Ecto neural progenitor cell (in vitro differentiated cells): ENCODE data around the gene EMC8.

ENCODE experiments used
- DNase-seq: peaks from one replicate; pipeline ENCODE4 v3.0.0-alpha.2; 2018; ENCODE audit warnings: low spot score

Gene EMC8

DNA sequence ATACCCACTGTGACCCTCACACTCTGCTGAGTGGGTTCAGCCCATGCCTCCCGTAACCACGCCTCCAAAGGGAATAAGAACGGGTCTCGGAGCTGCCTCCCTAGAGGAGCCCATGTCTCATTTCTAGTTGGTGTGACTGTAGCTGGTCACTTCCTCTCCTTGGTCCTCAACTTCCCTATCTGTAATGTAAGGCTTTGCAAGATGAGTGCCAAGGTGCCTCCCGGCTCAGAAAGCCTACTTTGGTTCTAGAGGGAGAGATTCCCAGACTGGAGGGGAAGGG is 69.2 kb downstream of the EMC8 start:
- DNase-seq, result no peak

DNA sequence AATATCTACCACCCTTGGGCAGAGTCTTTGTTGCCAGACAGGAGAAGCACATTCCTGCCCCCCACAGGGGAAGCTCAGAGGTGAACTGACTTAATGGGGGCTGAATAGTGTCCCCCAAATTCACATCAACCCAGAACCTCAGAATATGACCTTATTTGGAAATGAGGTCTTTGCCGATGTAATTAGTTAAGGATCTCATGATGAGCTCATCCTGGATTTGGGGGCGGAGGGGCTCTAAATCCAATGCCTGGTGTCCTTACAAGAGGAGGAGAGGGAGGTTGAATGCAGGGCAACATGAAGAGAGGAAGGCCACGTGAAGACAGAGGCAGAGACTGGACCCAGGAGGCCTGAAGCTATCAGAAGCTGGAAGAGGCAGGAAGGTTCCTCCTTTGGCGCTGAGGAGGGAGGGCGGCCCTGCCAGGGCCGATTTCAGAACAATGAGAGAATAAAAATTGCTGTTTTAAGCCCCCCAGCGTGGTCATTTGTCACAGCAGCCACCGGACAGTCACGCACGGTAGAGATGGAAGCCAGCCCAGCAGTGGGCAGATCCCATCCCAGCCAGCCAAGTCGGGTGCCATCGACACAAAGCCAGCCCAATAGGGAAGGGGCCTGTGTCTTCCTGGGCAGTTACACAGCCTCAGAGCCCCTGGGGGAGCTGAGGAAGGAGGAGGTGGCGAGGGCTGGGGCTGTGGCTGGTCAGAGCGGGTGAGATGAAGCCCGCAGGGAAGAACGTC is 69.7 kb downstream of the EMC8 start:
- no peak for DNase-seq

DNA sequence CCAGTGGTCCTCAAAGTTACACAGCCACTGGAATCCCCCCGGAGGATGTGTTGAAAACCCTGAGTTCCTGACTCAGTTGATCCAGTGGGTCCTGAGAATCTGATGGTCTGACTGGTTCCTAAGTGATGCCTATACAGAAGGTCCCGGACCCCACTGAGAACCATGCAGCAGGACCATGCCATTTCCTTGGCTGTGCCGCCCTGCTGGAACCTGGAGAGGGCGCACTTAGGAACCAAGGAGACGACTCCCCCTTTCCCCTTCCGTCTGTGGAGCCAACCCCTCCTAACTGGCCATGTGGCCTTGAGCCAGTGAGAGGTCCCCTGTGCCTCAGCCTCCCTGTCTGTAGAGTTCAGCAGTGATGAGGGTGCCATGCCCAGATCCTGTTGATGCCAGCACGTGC is 70.5 kb downstream of the EMC8 start:
- no peak for DNase-seq
